K562 (cell line): ENCODE measurements around the gene TESK1. TPM values are rescaled to one million over a fixed set of nuclear protein-coding genes. Genes with fewer than 3 reads are reported as not detected.

ENCODE experiments used
- ATAC-seq: fragments of 200-7000 bp; cut with Tn5 transposase; 3 replicates; pipeline ENCODE4 v1.9.1; 2020; ENCODE audit warnings: moderate library complexity
- BruUV-seq: library from RNA; stranded (reverse); fragments of 400-500 nt; replicated peaks from 2 replicates; lab custom pipeline; 2021; lab: Mats Ljungman, UMichigan
- CTCF ChIA-PET: fragments of 300-600 bp; formaldehyde crosslinking; extraction: SDS; loops from one replicate; lab custom pipeline; 2021; ENCODE audit warnings: low intra/inter-chr PET ratio; lab: Yijun Ruan, JAX
- POLR2A ChIA-PET: fragments of 300-600, 350-650 bp; sonication (Branson Sonifier 250); formaldehyde crosslinking; extraction: SDS; loops from one replicate; lab custom pipeline; 2021; ENCODE audit warnings: antibody characterized with exemption, inconsistent platforms; lab: Yijun Ruan, JAX
- DNase-seq, 4 experiments: peaks; one replicate each; pipeline versions ENCODE4 v3.0.0 to v3.0.0-alpha.2; 2011 to 2018; ENCODE audit warnings: low spot score in 3 of 4, mixed read lengths in 3 of 4; ENCODE audit errors: extremely low read depth in 1 of 4
- FAIRE-seq: peaks from 2 replicates; lab custom pipeline; 2011; peaks lifted over from hg19 to GRCh38; lab: Jason Lieb, UNC
- H2AFZ ChIP-seq: 2 replicates; pipeline ENCODE4 v1.6.0; 2011; ENCODE audit warnings: low read depth, low read length, control low read depth, inconsistent platforms
- H3K27ac ChIP-seq: fragments of 200-600 bp; 3 replicates; pipeline ENCODE4 v1.8.0; 2011; ENCODE audit warnings: low read depth, mild to moderate bottlenecking, control low read depth, inconsistent platforms, low read length, moderate library complexity, mixed read lengths; ENCODE audit errors: extremely low read depth
- H3K27me3 ChIP-seq, 2 experiments: fragments of 300-600 bp in 1 of 2; 2 replicates in 1 of 2; 3 replicates in 1 of 2; pipeline versions ENCODE4 v1.6.0 to v1.8.0; 2011; ENCODE audit warnings: inconsistent platforms in 2 of 2, low read length in 2 of 2, mild to moderate bottlenecking in 1 of 2, mixed read lengths in 1 of 2, moderate library complexity in 1 of 2; ENCODE audit not compliant: control insufficient read depth in 2 of 2, insufficient read depth in 2 of 2
- H3K36me3 ChIP-seq: fragments of 300-600 bp; 3 replicates; pipeline ENCODE4 v1.8.0; 2011; ENCODE audit warnings: mild to moderate bottlenecking, low read length, inconsistent platforms; ENCODE audit not compliant: control insufficient read depth, insufficient read depth
- H3K4me1 ChIP-seq, 2 experiments: fragments of 200-600 bp in 1 of 2; replicated peaks in 1 of 2; 2 replicates in 1 of 2; 3 replicates in 1 of 2; pipeline versions ENCODE4 v1.5.1 to v1.8.0; 2011; ENCODE audit warnings: inconsistent platforms in 2 of 2, low read length in 2 of 2, mild to moderate bottlenecking in 1 of 2, mixed read lengths in 1 of 2, moderate library complexity in 1 of 2; ENCODE audit not compliant: control insufficient read depth in 2 of 2, insufficient read depth in 2 of 2
- H3K4me2 ChIP-seq: 2 replicates; pipeline ENCODE4 v1.6.1; 2011; ENCODE audit warnings: low read length, control low read depth, inconsistent platforms, mixed read lengths; ENCODE audit not compliant: insufficient read depth
- H3K4me3 ChIP-seq: fragments of 200-600 bp; sonication (generic), shearing (Covaris generic); 2 replicates; pipeline ENCODE4 v1.5.1; 2016; ENCODE audit warnings: control low read depth, inconsistent platforms
- H3K79me2 ChIP-seq: fragments of 200-600 bp; 3 replicates; pipeline ENCODE4 v1.8.0; 2011; ENCODE audit warnings: low read length, inconsistent platforms; ENCODE audit not compliant: control insufficient read depth, insufficient read depth
- H3K9ac ChIP-seq, 2 experiments: 2 replicates each; pipeline versions ENCODE4 v1.6.0 to v1.6.1; 2011; ENCODE audit warnings: low read depth in 2 of 2, low read length in 2 of 2, control low read depth in 1 of 2, inconsistent platforms in 1 of 2, mild to moderate bottlenecking in 1 of 2, mixed read lengths in 1 of 2; ENCODE audit not compliant: insufficient read depth in 1 of 2
- H3K9me1 ChIP-seq: one replicate; pipeline ENCODE4 v1.6.0; 2011; ENCODE audit warnings: inconsistent platforms, mild to moderate bottlenecking, low read length, moderate library complexity; ENCODE audit not compliant: control insufficient read depth, insufficient read depth
- H3K9me3 ChIP-seq: replicated peaks from 2 replicates; pipeline ENCODE4 v1.5.1; 2011; ENCODE audit warnings: low read depth, low read length, inconsistent platforms; ENCODE audit not compliant: control insufficient read depth, insufficient read depth
- H4K20me1 ChIP-seq: replicated peaks from 2 replicates; pipeline ENCODE4 v1.6.1; 2011; ENCODE audit warnings: low read length, inconsistent platforms, mixed read lengths; ENCODE audit not compliant: control insufficient read depth, insufficient read depth
- DNMT1 ChIP-seq: fragments of 450-650 bp; IDR thresholded peaks from 2 replicates; pipeline ENCODE4 v1.6.1; 2016; ENCODE audit warnings: antibody characterized with exemption, mild to moderate bottlenecking
- MEF2D ChIP-seq: conservative IDR thresholded peaks from 2 replicates; pipeline ENCODE4 v1.6.1; 2016; ENCODE audit warnings: low read depth, missing genetic modification characterization, missing compliant biosample characterization
- U2AF2 ChIP-seq: fragments of 200-400 bp; formaldehyde crosslinking; optimal IDR thresholded peaks from 2 replicates; pipeline ENCODE3; 2017; ENCODE audit warnings: low read depth, mild to moderate bottlenecking, low read length
- WGBS: fragments of 100-300 bp; shearing (Covaris generic); methylation state at CpG from one replicate; pipeline ENCODE4 v1.1.6; 2016; ENCODE audit warnings: low coverage, mixed read lengths; ENCODE audit not compliant: insufficient coverage; ENCODE audit errors: missing lambda C conversion rate; 5-methylcytosine and 5-hydroxymethylcytosine counted together
- in situ Hi-C: fragments of 300-500 bp; cut with MboI; formaldehyde crosslinking; loops from 4 replicates; pipeline ENCODE4 v1.15.0; 2018; ENCODE audit warnings: inconsistent platforms, mixed read lengths
- intact Hi-C: fragments of 100-400 bp; cut with micrococcal nuclease; formaldehyde crosslinking; loops from 2 replicates; pipeline ENCODE4 v1.14.2; 2022
- polyA plus RNA-seq, 8 experiments: library from polyadenylated mRNA; depleted of rRNA in 4 of 8; stranded (reverse) in 5 of 8; unstranded in 3 of 8; fragments of >200 nt; fragmentation: Nextera tagmentation in 2 of 8; fragmentation: Illumina TruSeq in 1 of 8; extraction: Ambion mirVana in 2 of 8; extraction: Trizol in 1 of 8; gene quantifications; 2 replicates each; pipeline versions ENCODE4 v1.2.1 to v1.2.3, GENCODE V29; 2011 to 2014; ENCODE audit warnings: inconsistent platforms in 1 of 8, missing spikeins in 1 of 8
- total RNA-seq, 7 experiments: library from RNA; depleted of rRNA in 6 of 7; stranded (reverse); fragments of >200 nt in 6 of 7; fragmentation: Illumina TruSeq in 2 of 7; extraction: Trizol in 2 of 7; gene quantifications; 2 replicates each; pipeline versions ENCODE4 v1.2.1 to v1.2.3, GENCODE V29; 2011 to 2021; ENCODE audit warnings: low replicate concordance in 1 of 7
- TF ChIP-seq, protein P1 (sequence below): sonication (generic); formaldehyde crosslinking; IDR thresholded peaks from 2 replicates; pipeline ENCODE4 v1.4.0; 2020; ENCODE audit warnings: mild to moderate bottlenecking, missing genetic modification reagents
- TF ChIP-seq, protein P2 (sequence below): fragments of 250-450 bp; sonication (Bioruptor Pico); IDR thresholded peaks from 2 replicates; pipeline ENCODE4 v1.8.0; 2022; ENCODE audit warnings: moderate library complexity, mild to moderate bottlenecking, inconsistent platforms
- TF ChIP-seq, protein P3 (sequence below): fragments of 450-650 bp; IDR thresholded peaks from 2 replicates; pipeline ENCODE4 v1.6.1; 2017; ENCODE audit warnings: antibody characterized with exemption

The TESK1 gene
- total and polyA plus RNA-seq, 9 of the 15 experiments (the other 6 are each of a cell fraction or from before 2014, with no cell fraction given), result 0.07 to 10.4 (median 4.1) TPM

DNA sequence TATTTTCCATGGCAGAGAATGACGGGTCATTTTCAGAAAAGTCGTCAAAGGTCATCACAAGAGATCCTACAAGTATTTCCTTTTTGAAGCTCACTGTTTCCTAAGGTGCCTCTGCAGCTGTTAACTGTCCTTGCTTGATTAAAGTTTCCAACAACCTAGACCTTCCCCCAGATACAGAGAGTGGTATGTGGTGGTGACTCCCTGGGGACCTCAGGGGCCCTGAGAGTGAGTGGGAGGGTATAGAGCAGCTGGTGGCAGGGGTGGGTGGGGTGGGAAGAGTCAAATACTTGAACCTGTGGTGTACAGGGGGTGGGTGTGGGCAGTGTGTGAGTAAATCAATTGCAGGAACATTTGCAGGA lies 14.7 kb downstream of the TESK1 start:
- Histone ChIP-seq H3K9ac (no peak overlapping the region), H3K27ac (no peak overlapping the region), H3K27me3 (peaks cover 3 to 27% of the 10 kb centered on the region in 2 experiments; a peak in 3 of 5 replicates), H3K36me3 (no peaks in the 10 kb centered on the region), H3K4me3 (no peak overlapping the region), H3K4me1 (peaks cover 5 to 24% of the 10 kb centered on the region in 2 experiments; a peak in 3 of 5 replicates), H2AFZ (no peak overlapping the region), H3K79me2 (no peaks in the 10 kb centered on the region), H3K9me1 (no peaks in the 10 kb centered on the region), H3K9me3 (no peaks in the 10 kb centered on the region), H4K20me1 (no peaks in the 10 kb centered on the region), H3K4me2 (no peak overlapping the region)
- POLR2A ChIA-PET, result interaction anchor here (0.6 to 1.4 kb wide), 2 partner anchors 16 to 523 kb away, joined by 3 read pairs; no protein-coding TSS in a partner anchor
- in situ Hi-C loops (no loop called here), intact Hi-C loops (no loop called here)
- FAIRE-seq (no peak), ATAC-seq (no peak), DNase-seq (no peak)
- no peak for TF ChIP-seq U2AF2
- TF ChIP-seq DNMT1, result no peak
- WGBS, result 12% methylated on average over 2 of the region's 2 CpGs
- no TSS peak for BruUV-seq
- CTCF ChIA-PET, result no interaction called here

DNA sequence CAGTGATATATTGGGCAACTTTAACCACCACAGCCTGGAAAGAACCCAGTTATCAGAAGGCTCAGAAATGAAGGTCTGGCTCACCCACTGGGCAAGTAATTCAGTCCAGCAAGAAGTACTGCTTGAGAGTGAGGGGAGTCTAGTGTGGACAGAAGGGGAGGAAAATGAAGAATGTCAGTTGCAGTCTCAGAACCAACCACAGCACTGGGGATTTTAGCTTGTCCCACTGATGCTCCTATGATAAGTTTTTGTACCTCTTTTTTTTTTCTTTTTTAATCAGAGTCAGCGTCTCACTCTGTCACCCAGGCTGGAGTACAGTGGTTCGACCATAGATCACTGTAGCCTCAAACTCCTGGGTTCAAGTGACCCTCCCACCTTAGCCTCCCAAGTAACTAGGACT lies 22.5 kb downstream of the TESK1 start:
- ChIA-PET CTCF (no interaction called here), POLR2A (interaction anchor here (0.6 kb wide), 1 partner anchor 57 kb away, joined by 3 read pairs; no protein-coding TSS in a partner anchor)
- Histone ChIP-seq H3K9me1 (no peaks in the 10 kb centered on the region), H2AFZ (no peak overlapping the region), H3K36me3 (no peaks in the 10 kb centered on the region), H3K9ac (no peak overlapping the region), H3K79me2 (no peaks in the 10 kb centered on the region), H3K4me3 (no peak overlapping the region), H3K4me1 (no peaks in the 10 kb centered on the region; a peak in 4 of 5 replicates), H4K20me1 (no peaks in the 10 kb centered on the region), H3K9me3 (no peaks in the 10 kb centered on the region), H3K4me2 (no peak overlapping the region), H3K27ac (no peak overlapping the region), H3K27me3 (no peaks in the 10 kb centered on the region)
- intact Hi-C loops (no loop called here), in situ Hi-C loops (no loop called here)
- DNase-seq (no peak), ATAC-seq (no peak), FAIRE-seq (no peak)
- WGBS, result 40% methylated on average over 2 of the region's 2 CpGs
- no TSS peak for BruUV-seq
- TF ChIP-seq, protein P1, sequence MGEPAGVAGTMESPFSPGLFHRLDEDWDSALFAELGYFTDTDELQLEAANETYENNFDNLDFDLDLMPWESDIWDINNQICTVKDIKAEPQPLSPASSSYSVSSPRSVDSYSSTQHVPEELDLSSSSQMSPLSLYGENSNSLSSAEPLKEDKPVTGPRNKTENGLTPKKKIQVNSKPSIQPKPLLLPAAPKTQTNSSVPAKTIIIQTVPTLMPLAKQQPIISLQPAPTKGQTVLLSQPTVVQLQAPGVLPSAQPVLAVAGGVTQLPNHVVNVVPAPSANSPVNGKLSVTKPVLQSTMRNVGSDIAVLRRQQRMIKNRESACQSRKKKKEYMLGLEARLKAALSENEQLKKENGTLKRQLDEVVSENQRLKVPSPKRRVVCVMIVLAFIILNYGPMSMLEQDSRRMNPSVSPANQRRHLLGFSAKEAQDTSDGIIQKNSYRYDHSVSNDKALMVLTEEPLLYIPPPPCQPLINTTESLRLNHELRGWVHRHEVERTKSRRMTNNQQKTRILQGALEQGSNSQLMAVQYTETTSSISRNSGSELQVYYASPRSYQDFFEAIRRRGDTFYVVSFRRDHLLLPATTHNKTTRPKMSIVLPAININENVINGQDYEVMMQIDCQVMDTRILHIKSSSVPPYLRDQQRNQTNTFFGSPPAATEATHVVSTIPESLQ (CRISPR knock-in tag), result no peak
- TF ChIP-seq, protein P2, sequence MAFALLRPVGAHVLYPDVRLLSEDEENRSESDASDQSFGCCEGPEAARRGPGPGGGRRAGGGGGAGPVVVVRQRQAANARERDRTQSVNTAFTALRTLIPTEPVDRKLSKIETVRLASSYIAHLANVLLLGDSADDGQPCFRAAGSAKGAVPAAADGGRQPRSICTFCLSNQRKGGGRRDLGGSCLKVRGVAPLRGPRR (CRISPR knock-in tag), result no peak
- TF ChIP-seq, protein P3, sequence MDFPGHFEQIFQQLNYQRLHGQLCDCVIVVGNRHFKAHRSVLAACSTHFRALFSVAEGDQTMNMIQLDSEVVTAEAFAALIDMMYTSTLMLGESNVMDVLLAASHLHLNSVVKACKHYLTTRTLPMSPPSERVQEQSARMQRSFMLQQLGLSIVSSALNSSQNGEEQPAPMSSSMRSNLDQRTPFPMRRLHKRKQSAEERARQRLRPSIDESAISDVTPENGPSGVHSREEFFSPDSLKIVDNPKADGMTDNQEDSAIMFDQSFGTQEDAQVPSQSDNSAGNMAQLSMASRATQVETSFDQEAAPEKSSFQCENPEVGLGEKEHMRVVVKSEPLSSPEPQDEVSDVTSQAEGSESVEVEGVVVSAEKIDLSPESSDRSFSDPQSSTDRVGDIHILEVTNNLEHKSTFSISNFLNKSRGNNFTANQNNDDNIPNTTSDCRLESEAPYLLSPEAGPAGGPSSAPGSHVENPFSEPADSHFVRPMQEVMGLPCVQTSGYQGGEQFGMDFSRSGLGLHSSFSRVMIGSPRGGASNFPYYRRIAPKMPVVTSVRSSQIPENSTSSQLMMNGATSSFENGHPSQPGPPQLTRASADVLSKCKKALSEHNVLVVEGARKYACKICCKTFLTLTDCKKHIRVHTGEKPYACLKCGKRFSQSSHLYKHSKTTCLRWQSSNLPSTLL, result no peak
- TF ChIP-seq MEF2D (tag), result no peak
